Fibroblast of skin of right biceps (primary cell): ENCODE results near the gene WDR11.

Source experiments
- DNase-seq: peaks from one replicate; pipeline ENCODE4 v3.0.0-alpha.2; 2013

Gene WDR11

DNA sequence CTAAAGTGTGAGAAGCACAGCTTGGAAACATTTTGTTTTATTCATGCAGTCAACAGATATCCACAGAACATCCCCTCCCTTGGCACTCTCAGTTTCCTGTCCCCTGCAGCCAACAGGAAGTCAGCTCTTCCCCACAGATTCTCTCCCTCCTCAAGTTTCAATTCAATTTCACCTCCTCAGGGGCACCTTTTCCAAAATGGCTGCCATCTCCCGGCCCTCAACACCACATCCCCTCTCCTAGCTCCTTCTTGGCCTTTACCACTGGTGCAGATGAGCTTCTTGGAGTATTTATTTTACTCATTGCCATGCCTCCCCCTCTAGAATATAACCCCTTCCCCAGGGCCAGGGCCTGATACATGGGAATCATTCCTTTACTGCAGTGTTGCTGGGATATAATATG lies 94.0 kb downstream of the WDR11 start:
- no peak for DNase-seq

DNA sequence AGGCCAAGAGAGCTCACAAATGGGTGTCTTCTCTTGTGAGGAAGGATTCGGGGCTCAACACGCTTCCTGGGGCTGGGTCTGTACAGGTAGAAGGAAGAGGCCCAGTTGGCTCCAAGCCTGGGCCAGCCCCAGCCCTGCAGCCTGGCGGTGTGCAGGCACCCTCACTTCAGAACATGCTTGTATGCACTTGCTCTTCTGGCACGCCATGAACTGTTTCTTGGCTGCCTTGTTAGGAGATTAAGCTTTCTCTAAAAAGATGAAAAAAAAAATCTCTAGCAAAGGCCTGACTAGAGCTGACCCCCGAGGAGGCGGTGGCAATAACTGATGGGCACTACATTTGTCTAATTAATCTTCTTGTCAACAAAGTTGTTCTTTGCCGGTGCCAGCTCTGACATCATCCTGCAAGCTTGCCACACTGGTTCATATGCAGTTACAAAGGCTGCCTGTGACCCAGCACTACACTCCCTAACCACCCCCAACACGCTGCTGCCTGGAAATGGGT lies 94.7 kb downstream of the WDR11 start:
- DNase-seq = peak; percentile 11

GRCh38 chr10:120946497-120946896 lies 95.3 kb downstream of the WDR11 start:
- no peak for DNase-seq

- peak; percentile 69 for DNase-seq
Observed at GRCh38 chr10:120948889-120949608, 97.9 kb downstream of the WDR11 start.

DNA sequence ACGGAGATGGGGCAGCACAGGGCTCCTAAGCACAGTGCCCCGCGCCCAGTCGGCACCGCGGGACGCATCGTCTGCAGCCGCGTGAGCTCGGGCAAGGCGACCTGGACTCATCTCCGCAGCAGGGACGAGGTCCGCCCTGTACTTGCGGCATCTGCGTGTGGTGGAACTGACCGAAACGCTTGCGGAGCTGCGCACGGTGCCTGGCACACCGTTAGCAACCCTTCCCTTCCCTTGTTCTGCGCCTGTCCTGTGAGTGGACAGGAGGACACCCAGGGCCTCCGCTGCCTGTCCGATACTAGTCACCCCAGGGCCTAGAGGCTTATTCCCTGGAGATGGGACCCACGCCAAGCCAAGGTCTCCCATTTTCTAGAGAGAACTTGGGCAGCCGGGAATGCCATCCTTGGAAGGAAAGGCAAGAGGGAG lies 98.5 kb downstream of the WDR11 start:
- no peak for DNase-seq

- DNase-seq = peak; percentile 38
Observed at GRCh38 chr10:120950051-120950561, 98.9 kb downstream of the WDR11 start.

GRCh38 chr10:120951288-120951687 lies 100.1 kb downstream of the WDR11 start:
- no peak for DNase-seq

- peak; percentile 7 for DNase-seq
Observed at GRCh38 chr10:120953897-120954296, 102.7 kb downstream of the WDR11 start.
